GM19025 (cell line): ENCODE results near the gene RAB12.

Experiments
- ATAC-seq: cut with Tn5 transposase; IDR thresholded peaks from one replicate; pipeline ENCODE4 v1.9.1; 2021; ENCODE audit warnings: mild to moderate bottlenecking, low read depth, moderate library complexity; ENCODE audit not compliant: unreplicated experiment

RAB12 gene

GRCh38 chr18:8681196-8681595, 72.0 kb downstream of the RAB12 start:
- no peak for ATAC-seq

- ATAC-seq: no peak
Measured at GRCh38 chr18:8684577-8684976, 75.3 kb downstream of the RAB12 start.

GRCh38 chr18:8685141-8685913, 76.1 kb downstream of the RAB12 start:
- no peak for ATAC-seq

GRCh38 chr18:8685914-8686216, 76.6 kb downstream of the RAB12 start:
- no peak for ATAC-seq

- ATAC-seq: no peak
Measured at GRCh38 chr18:8686611-8687010, 77.4 kb downstream of the RAB12 start.

- no peak for ATAC-seq
Measured at GRCh38 chr18:8688216-8688800, 79.1 kb downstream of the RAB12 start.

- no peak for ATAC-seq
Measured at GRCh38 chr18:8688816-8689215, 79.6 kb downstream of the RAB12 start.
